MCF 10A (cell line): ENCODE measurements around the gene ARHGAP19. TPM values are rescaled to one million over a fixed set of nuclear protein-coding genes. Genes with fewer than 3 reads are reported as not detected.

Source experiments
- BruUV-seq: library from RNA; stranded (reverse); fragments of 400-500 nt; replicated peaks from 2 replicates; lab custom pipeline; 2021; lab: Mats Ljungman, UMichigan
- CTCF ChIA-PET: fragments of 300-600 bp; sonication (Branson Sonifier 250); formaldehyde crosslinking; extraction: SDS; loops from one replicate; lab custom pipeline; 2021; ENCODE audit warnings: antibody characterized with exemption, inconsistent platforms; lab: Yijun Ruan, JAX
- POLR2A ChIA-PET: fragments of 300-600, 350-650 bp; sonication (Branson Sonifier 250); formaldehyde crosslinking; extraction: SDS; loops from one replicate; lab custom pipeline; 2020; ENCODE audit warnings: antibody characterized with exemption, inconsistent platforms; lab: Yijun Ruan, JAX
- DNase-seq: peaks from one replicate; pipeline ENCODE4 v3.0.0-alpha.2; 2018; ENCODE audit not compliant: unreplicated experiment
- H3K27ac Mint-ChIP-seq: one replicate; pipeline ENCODE4 v1.8.0; 2022; ENCODE audit warnings: mild to moderate bottlenecking, low read depth, mixed read lengths; ENCODE audit not compliant: unreplicated experiment
- H3K27me3 Mint-ChIP-seq: one replicate; pipeline ENCODE4 v1.8.0; 2022; ENCODE audit warnings: mixed read lengths; ENCODE audit not compliant: insufficient read depth, unreplicated experiment
- H3K36me3 Mint-ChIP-seq: one replicate; pipeline ENCODE4 v1.8.0; 2022; ENCODE audit warnings: mild to moderate bottlenecking, moderate library complexity, mixed read lengths; ENCODE audit not compliant: insufficient read depth, unreplicated experiment
- H3K4me1 Mint-ChIP-seq: one replicate; pipeline ENCODE4 v1.8.0; 2022; ENCODE audit warnings: mixed read lengths; ENCODE audit not compliant: insufficient read depth, unreplicated experiment
- H3K4me3 Mint-ChIP-seq: one replicate; pipeline ENCODE4 v1.8.0; 2022; ENCODE audit warnings: mild to moderate bottlenecking, moderate library complexity, mixed read lengths; ENCODE audit not compliant: unreplicated experiment
- H3K9me3 Mint-ChIP-seq: one replicate; pipeline ENCODE4 v1.8.0; 2022; ENCODE audit warnings: mixed read lengths; ENCODE audit not compliant: unreplicated experiment
- intact Hi-C: fragments of 100-400 bp; cut with micrococcal nuclease; formaldehyde crosslinking; loops from 2 replicates; pipeline ENCODE4 v1.14.1; 2022
- total RNA-seq: library from RNA; stranded (reverse); gene quantifications from 2 replicates; pipeline ENCODE4 v1.2.3, GENCODE V29; 2022
- TF ChIP-seq, protein P1 (sequence below): fragments of 200-600 bp; IDR thresholded peaks from one replicate; pipeline ENCODE4 v1.8.0; 2022; ENCODE audit warnings: antibody characterized with exemption, mild to moderate bottlenecking; ENCODE audit not compliant: unreplicated experiment

Gene ARHGAP19
- total RNA-seq, 1 experiment from 2014 or later, result 11.7 TPM

DNA sequence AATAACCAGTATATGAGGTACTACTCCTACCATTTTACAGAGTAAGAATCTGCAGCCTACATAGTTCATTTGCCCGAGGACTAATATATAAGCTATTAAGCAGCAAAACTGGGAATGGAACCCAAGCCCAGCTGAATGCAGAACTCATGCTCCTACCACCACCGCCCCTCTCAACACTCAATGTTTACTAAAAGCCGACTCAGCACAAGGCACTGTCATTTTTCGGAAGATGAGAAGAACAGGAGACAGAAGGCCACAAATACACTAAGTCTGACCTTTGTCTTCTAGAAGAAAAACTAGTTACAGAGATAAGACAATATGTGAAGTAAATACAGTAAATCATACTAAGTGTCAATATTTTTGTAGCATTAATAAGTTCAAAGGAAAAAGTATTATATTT, 66.0 kb downstream of the ARHGAP19 start:
- H3K27me3 Mint-ChIP-seq, result no peaks in the 10 kb centered on the region
- H3K9me3 Mint-ChIP-seq, result no peaks in the 10 kb centered on the region
- ChIA-PET CTCF (interaction anchor here (0.8 to 6.1 kb wide), 3 partner anchors 8 to 189 kb away, joined by 4 to 53 read pairs (median 6); no protein-coding TSS in a partner anchor), POLR2A (no interaction called here)
- H3K4me1 Mint-ChIP-seq, result no peaks in the 10 kb centered on the region
- no peak overlapping the region for H3K27ac Mint-ChIP-seq
- TF ChIP-seq, protein P1, sequence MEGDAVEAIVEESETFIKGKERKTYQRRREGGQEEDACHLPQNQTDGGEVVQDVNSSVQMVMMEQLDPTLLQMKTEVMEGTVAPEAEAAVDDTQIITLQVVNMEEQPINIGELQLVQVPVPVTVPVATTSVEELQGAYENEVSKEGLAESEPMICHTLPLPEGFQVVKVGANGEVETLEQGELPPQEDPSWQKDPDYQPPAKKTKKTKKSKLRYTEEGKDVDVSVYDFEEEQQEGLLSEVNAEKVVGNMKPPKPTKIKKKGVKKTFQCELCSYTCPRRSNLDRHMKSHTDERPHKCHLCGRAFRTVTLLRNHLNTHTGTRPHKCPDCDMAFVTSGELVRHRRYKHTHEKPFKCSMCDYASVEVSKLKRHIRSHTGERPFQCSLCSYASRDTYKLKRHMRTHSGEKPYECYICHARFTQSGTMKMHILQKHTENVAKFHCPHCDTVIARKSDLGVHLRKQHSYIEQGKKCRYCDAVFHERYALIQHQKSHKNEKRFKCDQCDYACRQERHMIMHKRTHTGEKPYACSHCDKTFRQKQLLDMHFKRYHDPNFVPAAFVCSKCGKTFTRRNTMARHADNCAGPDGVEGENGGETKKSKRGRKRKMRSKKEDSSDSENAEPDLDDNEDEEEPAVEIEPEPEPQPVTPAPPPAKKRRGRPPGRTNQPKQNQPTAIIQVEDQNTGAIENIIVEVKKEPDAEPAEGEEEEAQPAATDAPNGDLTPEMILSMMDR, result no peak
- BruUV-seq, result no TSS peak
- intact Hi-C loops, result no loop called here
- no peak for DNase-seq
- no peak overlapping the region for H3K4me3 Mint-ChIP-seq
- H3K36me3 Mint-ChIP-seq, result peaks cover 6% of the 10 kb centered on the region

DNA sequence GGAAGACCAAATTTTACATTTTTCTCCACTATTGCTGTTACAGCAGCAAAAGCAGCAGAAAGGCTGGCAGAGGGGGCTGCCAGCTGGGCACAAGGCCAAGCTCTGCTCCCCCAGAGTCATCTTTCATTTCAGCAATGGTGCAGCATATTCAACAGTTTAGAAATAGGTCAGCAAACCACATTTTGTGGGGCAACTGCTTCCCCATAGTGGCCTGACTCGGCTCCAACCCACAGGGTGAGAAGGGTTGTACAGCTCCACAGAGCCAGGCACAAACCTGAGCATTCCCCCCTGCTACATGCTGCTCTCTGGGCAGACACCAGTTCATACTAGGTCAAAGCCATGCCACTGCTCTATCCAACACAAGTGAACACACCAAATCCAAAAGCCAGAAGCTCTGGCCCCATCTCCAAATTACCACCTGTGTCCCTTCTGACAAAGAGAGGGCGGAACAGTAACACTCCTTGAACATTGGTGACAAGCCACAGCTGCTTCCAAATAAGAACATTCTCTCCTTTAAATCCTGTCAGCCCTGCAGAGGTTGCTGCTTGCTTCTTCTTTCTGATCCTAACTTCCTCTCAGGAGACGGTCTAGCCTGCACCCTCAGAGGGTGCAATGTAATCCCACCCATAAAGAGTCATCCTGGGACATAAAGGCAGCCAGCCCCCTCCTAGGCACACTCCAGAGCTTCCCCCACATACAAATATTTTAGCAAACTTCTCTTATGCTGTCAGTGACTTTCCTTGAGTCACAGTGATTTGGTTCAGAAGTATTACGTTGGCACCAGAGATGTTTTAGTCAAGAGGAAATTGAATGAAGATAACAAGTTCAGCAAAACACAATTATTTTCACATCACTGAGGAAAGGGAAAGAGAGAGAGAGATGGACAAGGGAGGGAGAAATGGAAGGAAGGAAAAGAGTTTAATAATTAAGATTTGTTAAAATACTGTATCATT, 67.7 kb downstream of the ARHGAP19 start:
- TF ChIP-seq, protein P1, result no peak
- POLR2A ChIA-PET, result interaction anchor here (0.7 kb wide), 1 partner anchor 9 kb away, joined by 3 read pairs; no protein-coding TSS in a partner anchor
- Mint-ChIP-seq H3K36me3 (peaks cover 3% of the 10 kb centered on the region), H3K4me1 (no peaks in the 10 kb centered on the region), H3K27ac (no peak overlapping the region), H3K4me3 (no peak overlapping the region), H3K27me3 (no peaks in the 10 kb centered on the region), H3K9me3 (no peaks in the 10 kb centered on the region)
- intact Hi-C loops, result no loop called here
- CTCF ChIA-PET, result interaction anchor here (0.6 to 6.1 kb wide), 6 partner anchors 10 to 188 kb away, joined by 3 to 53 read pairs (median 6); no protein-coding TSS in a partner anchor
- no TSS peak for BruUV-seq
- DNase-seq, result no peak

DNA sequence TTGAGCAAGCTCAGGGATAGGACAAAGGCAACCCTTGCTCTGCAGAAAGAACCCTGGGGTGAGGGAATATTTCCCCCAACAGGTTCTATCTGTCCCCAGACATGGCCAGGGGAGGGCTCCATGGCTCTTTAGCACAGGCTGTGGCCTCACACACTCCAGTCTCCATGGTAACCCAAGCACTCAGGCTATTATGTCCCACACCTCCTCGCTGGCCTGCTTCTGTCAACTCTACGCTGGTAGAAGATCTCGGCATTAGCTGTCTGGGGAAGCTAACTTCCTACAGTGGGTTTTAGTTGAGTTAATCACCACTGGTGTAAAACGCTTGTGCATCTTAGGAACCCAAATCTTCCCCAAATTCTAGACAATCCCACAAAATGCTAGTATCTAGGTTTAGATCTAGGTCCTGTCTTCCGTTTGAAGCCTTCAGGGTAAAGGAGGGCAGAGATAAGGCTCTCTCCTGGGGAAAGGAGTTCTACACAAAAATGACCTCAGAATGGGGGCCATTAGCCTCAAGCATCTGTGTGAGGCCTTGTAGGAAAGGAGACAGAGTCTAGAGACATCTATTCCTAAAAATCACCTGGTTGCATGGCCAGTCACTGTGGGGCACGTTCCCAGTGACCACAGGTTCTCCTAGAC, 70.0 kb downstream of the ARHGAP19 start:
- intact Hi-C loops, result no loop called here
- DNase-seq, result no peak
- Mint-ChIP-seq H3K36me3 (no peaks in the 10 kb centered on the region), H3K4me3 (no peak overlapping the region), H3K9me3 (no peaks in the 10 kb centered on the region), H3K4me1 (no peaks in the 10 kb centered on the region), H3K27ac (no peak overlapping the region), H3K27me3 (no peaks in the 10 kb centered on the region)
- CTCF ChIA-PET, result interaction anchor here (0.5 to 6.1 kb wide), 6 partner anchors 11 to 432 kb away, joined by 3 to 56 read pairs (median 6); no protein-coding TSS in a partner anchor
- no TSS peak for BruUV-seq
- TF ChIP-seq, protein P1, result no peak
- POLR2A ChIA-PET, result no interaction called here

DNA sequence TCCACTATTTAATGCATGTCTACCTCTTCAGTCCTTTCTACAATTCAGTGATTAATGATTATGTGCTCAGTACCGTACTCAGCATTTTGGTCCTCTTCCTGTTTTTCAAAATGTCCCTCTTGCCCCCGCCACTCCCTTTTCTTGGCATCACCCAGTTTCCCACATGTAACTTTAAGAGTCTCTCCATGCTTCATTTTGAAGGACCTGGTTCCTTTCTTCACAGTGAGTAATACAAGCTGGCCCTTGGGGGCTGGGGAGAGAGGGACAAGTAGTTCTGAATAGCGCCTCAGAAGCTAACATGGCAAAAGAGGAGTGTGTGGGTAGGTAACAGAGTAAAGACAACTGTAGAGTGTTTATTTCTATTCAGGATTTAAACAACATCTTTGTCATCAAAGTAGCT, 72.1 kb downstream of the ARHGAP19 start:
- intact Hi-C loops, result no loop called here
- POLR2A ChIA-PET, result no interaction called here

More for the DNA sequence above, 72.1 kb downstream of the ARHGAP19 start:
- no peaks in the 10 kb centered on the region for H3K9me3 Mint-ChIP-seq
- H3K27ac Mint-ChIP-seq, result no peak overlapping the region
- DNase-seq, result no peak
- no peaks in the 10 kb centered on the region for H3K27me3 Mint-ChIP-seq
- no peaks in the 10 kb centered on the region for H3K4me1 Mint-ChIP-seq
- no TSS peak for BruUV-seq
- H3K36me3 Mint-ChIP-seq, result no peaks in the 10 kb centered on the region
- TF ChIP-seq, protein P1, result no peak
- CTCF ChIA-PET, result interaction anchor here (0.5 to 6.1 kb wide), 7 partner anchors 11 to 580 kb away, joined by 3 to 56 read pairs (median 4); no protein-coding TSS in a partner anchor
- no peak overlapping the region for H3K4me3 Mint-ChIP-seq
